ENCODE results near the gene BGN. TPM values are rescaled to one million over a fixed set of nuclear protein-coding genes. Genes with fewer than 3 reads are reported as not detected.

Gene BGN
- total and polyA plus RNA-seq, 10 of the 15 experiments (the other 5 are each of a cell fraction or from before 2014, with no cell fraction given), result 0.06 to 0.18 (median 0.12) TPM; not detected in 7

DNA sequence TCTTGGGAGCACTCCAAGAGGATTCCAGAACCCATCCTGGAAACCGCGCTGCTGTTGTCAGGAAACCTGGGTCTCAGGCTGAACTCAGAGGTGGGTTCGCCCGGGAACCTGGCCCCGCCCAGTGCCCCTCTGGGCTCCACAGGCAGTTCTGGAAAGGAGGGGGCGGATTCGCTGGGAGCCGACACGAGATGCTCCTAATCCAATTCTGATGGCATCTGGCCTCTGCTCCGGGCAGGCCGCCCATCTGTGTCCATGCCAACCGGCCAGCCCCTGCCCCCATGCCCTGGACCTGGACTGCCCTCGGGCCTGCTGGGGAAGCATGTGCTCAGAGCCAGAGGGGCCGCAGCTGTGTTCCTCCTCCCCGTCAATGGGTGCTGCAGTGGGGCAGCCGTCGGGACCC, 43.6 kb downstream of the BGN start:
- Histone ChIP-seq H2AFZ (ENCODE audit: control insufficient read depth, low read depth, low read length) (no peak overlapping the region), H3K9me3 (replicated peaks; ENCODE audit: control insufficient read depth, insufficient read depth, low read length) (no peaks in the 10 kb centered on the region), H3K27ac (ENCODE audit: control insufficient read depth, insufficient read depth) (no peak overlapping the region), H3K79me2 (ENCODE audit: control insufficient read depth, insufficient read depth, low read length) (no peaks in the 10 kb centered on the region), H3K9ac (ENCODE audit: control insufficient read depth, insufficient read depth, low read length) (no peak overlapping the region), H3K36me3 (ENCODE audit: control insufficient read depth in 2 of 2, insufficient read depth in 2 of 2, low read length in 1 of 2) (no peaks in the 10 kb centered on the region), H3K4me1 (ENCODE audit: control insufficient read depth, insufficient read depth, low read length) (no peaks in the 10 kb centered on the region), H4K20me1 (ENCODE audit: control insufficient read depth, insufficient read depth) (no peaks in the 10 kb centered on the region), H3K4me2 (ENCODE audit: control insufficient read depth, insufficient read depth) (no peak overlapping the region), H3K27me3 (replicated peaks in 1 of 2; ENCODE audit: control insufficient read depth in 2 of 2, insufficient read depth in 2 of 2, low read length in 1 of 2) (no peaks in the 10 kb centered on the region; a peak in 1 of 4 replicates), H3K4me3 (no peak overlapping the region)
- DNase-seq (ENCODE audit: low read depth, low spot score) (no peak), FAIRE-seq (no peak), ATAC-seq (no peak)
- in situ Hi-C loops (cut with MboI) (loop anchor here (10.0 kb wide), 1 partner anchor 116 kb away; no protein-coding TSS in a partner anchor), intact Hi-C loops (cut with micrococcal nuclease; ENCODE audit: unreplicated experiment) (no loop called here)
- 49% methylated on average over 15 of the region's 17 CpGs for WGBS (ENCODE audit: insufficient coverage, insufficient replicate concordance, low lambda C conversion rate, missing lambda C conversion rate)
- ChIA-PET SMC1A (ENCODE audit: uncharacterized antibody, unreplicated experiment) (interaction anchor here (0.8 kb wide), 1 partner anchor 596 kb away, joined by 3 read pairs; no protein-coding TSS in a partner anchor), POLR2A (no interaction called here), CTCF (interaction anchor here (0.9 to 2.6 kb wide), 6 partner anchors 10 to 597 kb away, joined by 4 to 25 read pairs (median 10); no protein-coding TSS in a partner anchor), RAD21 (ENCODE audit: unreplicated experiment) (interaction anchor here (1.1 to 2.8 kb wide), 3 partner anchors 114 to 129 kb away, joined by 3 to 26 read pairs (median 4); no protein-coding TSS in a partner anchor)
- TF ChIP-seq, protein P1, sequence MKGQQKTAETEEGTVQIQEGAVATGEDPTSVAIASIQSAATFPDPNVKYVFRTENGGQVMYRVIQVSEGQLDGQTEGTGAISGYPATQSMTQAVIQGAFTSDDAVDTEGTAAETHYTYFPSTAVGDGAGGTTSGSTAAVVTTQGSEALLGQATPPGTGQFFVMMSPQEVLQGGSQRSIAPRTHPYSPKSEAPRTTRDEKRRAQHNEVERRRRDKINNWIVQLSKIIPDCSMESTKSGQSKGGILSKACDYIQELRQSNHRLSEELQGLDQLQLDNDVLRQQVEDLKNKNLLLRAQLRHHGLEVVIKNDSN (IDR thresholded peaks at IDR 0.05; ENCODE audit: borderline replicate concordance, extremely low read length, insufficient read depth, low read depth, low read length), result no peak
- TF ChIP-seq MTA3 (IDR thresholded peaks at IDR 0.05; ENCODE audit: borderline replicate concordance, low read length) (no peak), SMC3 (IDR thresholded peaks at IDR 0.05; ENCODE audit: borderline replicate concordance, low read length) (no peak), EZH2 (IDR thresholded peaks at IDR 0.05; ENCODE audit: borderline replicate concordance, control insufficient read depth, low read depth, low read length) (no peak), RAD21 (IDR thresholded peaks at IDR 0.05; ENCODE audit: insufficient read depth, low read depth, low read length) (no peak)
- TF ChIP-seq, protein P2, sequence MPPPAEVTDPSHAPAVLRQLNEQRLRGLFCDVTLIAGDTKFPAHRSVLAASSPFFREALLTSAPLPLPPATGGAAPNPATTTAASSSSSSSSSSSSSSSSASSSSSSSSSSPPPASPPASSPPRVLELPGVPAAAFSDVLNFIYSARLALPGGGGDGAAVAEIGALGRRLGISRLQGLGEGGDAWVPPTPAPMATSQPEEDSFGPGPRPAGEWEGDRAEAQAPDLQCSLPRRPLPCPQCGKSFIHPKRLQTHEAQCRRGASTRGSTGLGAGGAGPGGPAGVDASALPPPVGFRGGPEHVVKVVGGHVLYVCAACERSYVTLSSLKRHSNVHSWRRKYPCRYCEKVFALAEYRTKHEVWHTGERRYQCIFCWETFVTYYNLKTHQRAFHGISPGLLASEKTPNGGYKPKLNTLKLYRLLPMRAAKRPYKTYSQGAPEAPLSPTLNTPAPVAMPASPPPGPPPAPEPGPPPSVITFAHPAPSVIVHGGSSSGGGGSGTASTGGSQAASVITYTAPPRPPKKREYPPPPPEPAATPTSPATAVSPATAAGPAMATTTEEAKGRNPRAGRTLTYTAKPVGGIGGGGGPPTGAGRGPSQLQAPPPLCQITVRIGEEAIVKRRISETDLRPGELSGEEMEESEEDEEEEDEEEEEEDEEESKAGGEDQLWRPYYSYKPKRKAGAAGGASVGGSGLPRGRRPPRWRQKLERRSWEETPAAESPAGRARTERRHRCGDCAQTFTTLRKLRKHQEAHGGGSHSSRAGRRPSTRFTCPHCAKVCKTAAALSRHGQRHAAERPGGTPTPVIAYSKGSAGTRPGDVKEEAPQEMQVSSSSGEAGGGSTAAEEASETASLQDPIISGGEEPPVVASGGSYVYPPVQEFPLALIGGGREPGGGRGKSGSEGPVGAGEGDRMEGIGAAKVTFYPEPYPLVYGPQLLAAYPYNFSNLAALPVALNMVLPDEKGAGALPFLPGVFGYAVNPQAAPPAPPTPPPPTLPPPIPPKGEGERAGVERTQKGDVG (CRISPR knock-in tag; IDR thresholded peaks at IDR 0.05), result no peak
- BruUV-seq (replicated peaks), result no TSS peak

All from GM12878 (cell line).